ENCODE measurements around the gene LRRTM4. TPM values are rescaled to one million over a fixed set of nuclear protein-coding genes. Genes with fewer than 3 reads are reported as not detected.

The LRRTM4 gene
- total RNA-seq, 1 donor from 2014 or later = not detected

GRCh38 chr2:77479395-77479794 lies 42.8 kb downstream of the LRRTM4 start:
- DNase-seq (ENCODE audit: low spot score) = no peak
- ATAC-seq = no peak

- no peak for ATAC-seq
- no peak for DNase-seq (ENCODE audit: low spot score)
Observed at GRCh38 chr2:77470096-77470495, 52.1 kb downstream of the LRRTM4 start.

- ATAC-seq (no peak), DNase-seq (ENCODE audit: low spot score) (no peak)
Observed at GRCh38 chr2:77469106-77469505, 53.1 kb downstream of the LRRTM4 start.

- DNase-seq (ENCODE audit: low spot score) (no peak), ATAC-seq (no peak)
Observed at GRCh38 chr2:77459840-77460239, 62.3 kb downstream of the LRRTM4 start.

GRCh38 chr2:77458216-77458615 lies 64.0 kb downstream of the LRRTM4 start:
- DNase-seq (ENCODE audit: low spot score) = no peak

GRCh38 chr2:77457665-77458064 lies 64.5 kb downstream of the LRRTM4 start:
- ATAC-seq (no peak), DNase-seq (ENCODE audit: low spot score) (no peak)

More at GRCh38 chr2:77458216-77458615, 64.0 kb downstream of the LRRTM4 start:
- no peak for ATAC-seq

- no peak for ATAC-seq
Observed at GRCh38 chr2:77443076-77443475, 79.1 kb downstream of the LRRTM4 start.

GRCh38 chr2:77434880-77435279 lies 87.3 kb downstream of the LRRTM4 start:
- DNase-seq (ENCODE audit: low spot score) (no peak), ATAC-seq (no peak)

More at GRCh38 chr2:77443076-77443475, 79.1 kb downstream of the LRRTM4 start:
- no peak for DNase-seq (ENCODE audit: low spot score)

- DNase-seq (ENCODE audit: low spot score) (no peak), ATAC-seq (no peak)
Observed at GRCh38 chr2:77428946-77429345, 93.2 kb downstream of the LRRTM4 start.

- DNase-seq (ENCODE audit: low spot score) (no peak), ATAC-seq (no peak)
Observed at GRCh38 chr2:77421971-77422370, 100.2 kb downstream of the LRRTM4 start.

- DNase-seq (ENCODE audit: low spot score) = no peak
- ATAC-seq = no peak
Observed at GRCh38 chr2:77418537-77418936, 103.6 kb downstream of the LRRTM4 start.

GRCh38 chr2:77404189-77404588 lies 118.0 kb downstream of the LRRTM4 start:
- no peak for ATAC-seq
- no peak for DNase-seq (ENCODE audit: low spot score)

- ATAC-seq (no peak), DNase-seq (ENCODE audit: low spot score) (no peak)
Observed at GRCh38 chr2:77398970-77399600, 123.1 kb downstream of the LRRTM4 start.

GRCh38 chr2:77397763-77398162 lies 124.4 kb downstream of the LRRTM4 start:
- no peak for ATAC-seq

GRCh38 chr2:77395011-77395410 lies 127.2 kb downstream of the LRRTM4 start:
- ATAC-seq (no peak), DNase-seq (ENCODE audit: low spot score) (no peak)

More at GRCh38 chr2:77397763-77398162, 124.4 kb downstream of the LRRTM4 start:
- no peak for DNase-seq (ENCODE audit: low spot score)

- ATAC-seq (no peak), DNase-seq (ENCODE audit: low spot score) (no peak)
Observed at GRCh38 chr2:77391119-77391518, 131.1 kb downstream of the LRRTM4 start.

- no peak for DNase-seq (ENCODE audit: low spot score)
- ATAC-seq = no peak
Observed at GRCh38 chr2:77387324-77387723, 134.9 kb downstream of the LRRTM4 start.

GRCh38 chr2:77372636-77373035 lies 149.5 kb downstream of the LRRTM4 start:
- no peak for ATAC-seq
- DNase-seq (ENCODE audit: low spot score) = no peak

GRCh38 chr2:77370511-77370910 lies 151.7 kb downstream of the LRRTM4 start:
- ATAC-seq (no peak), DNase-seq (ENCODE audit: low spot score) (no peak)

GRCh38 chr2:77363277-77363676 lies 158.9 kb downstream of the LRRTM4 start:
- ATAC-seq (no peak), DNase-seq (ENCODE audit: low spot score) (no peak)

- DNase-seq (ENCODE audit: low spot score) (no peak), ATAC-seq (no peak)
Observed at GRCh38 chr2:77348821-77349220, 173.4 kb downstream of the LRRTM4 start.

- DNase-seq (ENCODE audit: low spot score) (no peak), ATAC-seq (no peak)
Observed at GRCh38 chr2:77336013-77336412, 186.2 kb downstream of the LRRTM4 start.

Measured in left lobe of liver (tissue), 2 donors.